CD8-positive, alpha-beta memory T cell (primary cell): ENCODE data around the gene OOSP3. TPM values are rescaled to one million over a fixed set of nuclear protein-coding genes. Genes with fewer than 3 reads are reported as not detected.
"Not testable (repeated sequence)": the region's sequence is repeated elsewhere in the genome, so short reads cannot be mapped to it uniquely, and the experiment has no call there.

ENCODE experiments used
- CTCF ChIA-PET: fragments of 350-600 bp; sonication (Branson Sonifier 250); formaldehyde crosslinking; loops from one replicate; lab custom pipeline; 2021; ENCODE audit warnings: antibody characterized with exemption; lab: Charles Lee
- POLR2A ChIA-PET: fragments of 350-600 bp; sonication (Branson Sonifier 250); formaldehyde crosslinking; loops from one replicate; lab custom pipeline; 2021; ENCODE audit warnings: antibody characterized with exemption; lab: Charles Lee
- DNase-seq, 5 donors: peaks; one replicate each; pipeline versions ENCODE4 v3.0.0 to v3.0.0-alpha.2; 2020 to 2022; ENCODE audit warnings: mixed read lengths in 1 of 5
- H3K27ac ChIP-seq: one replicate; pipeline ENCODE4 v1.7.0; 2013; ENCODE audit warnings: low read depth, mild to moderate bottlenecking, low read length, moderate library complexity
- H3K27me3 ChIP-seq: 2 replicates; pipeline ENCODE4 v1.7.0; 2013; ENCODE audit warnings: low read length, mild to moderate bottlenecking; ENCODE audit not compliant: insufficient read depth, poor library complexity, severe bottlenecking
- H3K36me3 ChIP-seq: 2 replicates; pipeline ENCODE4 v1.7.0; 2013; ENCODE audit warnings: mild to moderate bottlenecking, low read length, moderate library complexity; ENCODE audit not compliant: insufficient read depth
- H3K4me1 ChIP-seq: 2 replicates; pipeline ENCODE4 v1.7.0; 2013; ENCODE audit warnings: mild to moderate bottlenecking, low read length, moderate library complexity; ENCODE audit not compliant: insufficient read depth
- H3K4me3 ChIP-seq: 2 replicates; pipeline ENCODE4 v1.7.0; 2013; ENCODE audit warnings: mild to moderate bottlenecking, low read length
- H3K9me3 ChIP-seq: 2 replicates; pipeline ENCODE4 v1.7.0; 2013; ENCODE audit warnings: mild to moderate bottlenecking, low read length
- H3K27ac Mint-ChIP-seq, 8 donors: one replicate each; pipeline ENCODE4 v1.8.0; 2020 to 2021; ENCODE audit warnings: mixed read lengths in 8 of 8, mild to moderate bottlenecking in 6 of 8, inconsistent platforms in 3 of 8, moderate library complexity in 3 of 8
- H3K27me3 Mint-ChIP-seq, 2 donors: one replicate each; pipeline ENCODE4 v1.8.0; 2020 to 2021; ENCODE audit warnings: mixed read lengths in 2 of 2, mild to moderate bottlenecking in 1 of 2, moderate library complexity in 1 of 2
- H3K36me3 Mint-ChIP-seq, 3 donors: one replicate each; pipeline ENCODE4 v1.8.0; 2020 to 2021; ENCODE audit warnings: mixed read lengths in 3 of 3, inconsistent platforms in 1 of 3, mild to moderate bottlenecking in 1 of 3
- H3K4me1 Mint-ChIP-seq, 3 donors: one replicate each; pipeline ENCODE4 v1.8.0; 2020 to 2021; ENCODE audit warnings: mixed read lengths in 3 of 3, inconsistent platforms in 1 of 3, mild to moderate bottlenecking in 1 of 3
- H3K4me3 Mint-ChIP-seq, 7 donors: one replicate each; pipeline ENCODE4 v1.8.0; 2020 to 2021; ENCODE audit warnings: mixed read lengths in 7 of 7, mild to moderate bottlenecking in 6 of 7, moderate library complexity in 4 of 7, inconsistent platforms in 2 of 7
- H3K9me3 Mint-ChIP-seq, 5 donors: one replicate each; pipeline ENCODE4 v1.8.0; 2020 to 2022; ENCODE audit warnings: mixed read lengths in 5 of 5, mild to moderate bottlenecking in 3 of 5, moderate library complexity in 2 of 5, inconsistent platforms in 1 of 5
- polyA plus RNA-seq: library from polyadenylated mRNA; unstranded; fragments of 300-500 nt; fragmentation: Illumina TruSeq; gene quantifications from one replicate; pipeline ENCODE4 v1.2.3, GENCODE V29; 2021
- total RNA-seq, 2 experiments: library from RNA; stranded (reverse); gene quantifications; one replicate each; pipeline ENCODE4 v1.2.3, GENCODE V29; 2021

Gene OOSP3
- total and polyA plus RNA-seq, 3 experiments from 2014 or later, result not detected

DNA sequence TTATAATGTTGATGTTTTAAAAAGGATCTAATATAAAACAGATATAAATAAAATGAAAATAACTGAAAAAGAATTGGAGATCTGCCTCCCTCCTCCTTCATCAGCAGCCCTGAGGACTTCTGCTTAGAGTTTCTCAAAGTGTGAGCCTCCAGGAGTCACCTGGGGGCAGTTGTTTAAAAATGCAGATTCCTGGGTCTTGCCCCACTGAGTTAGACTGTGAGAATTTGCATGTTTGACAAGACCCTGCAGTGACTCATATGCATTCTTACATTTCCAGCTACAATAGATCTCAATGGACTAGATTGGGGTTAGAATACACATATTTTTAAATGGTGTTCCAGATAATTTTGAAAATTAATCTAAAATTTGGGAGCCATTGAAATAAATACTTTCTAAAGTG lies 798 bp upstream of the OOSP3 start:
- Mint-ChIP-seq H3K36me3 (peaks cover 0 to 2% (median 0%) of the 10 kb centered on the region in 3 donors), H3K27ac (no peak overlapping the region), H3K9me3 (no peaks in the 10 kb centered on the region), H3K4me1 (no peaks in the 10 kb centered on the region), H3K4me3 (no peak overlapping the region), H3K27me3 (peaks cover 10 to 47% of the 10 kb centered on the region in 2 donors)
- Histone ChIP-seq H3K4me3 (no peak overlapping the region), H3K27me3 (no peaks in the 10 kb centered on the region), H3K36me3 (no peaks in the 10 kb centered on the region), H3K4me1 (no peaks in the 10 kb centered on the region), H3K9me3 (no peaks in the 10 kb centered on the region), H3K27ac (no peak overlapping the region)
- CTCF ChIA-PET, result no interaction called here
- DNase-seq, result no peak
- POLR2A ChIA-PET, result no interaction called here

DNA sequence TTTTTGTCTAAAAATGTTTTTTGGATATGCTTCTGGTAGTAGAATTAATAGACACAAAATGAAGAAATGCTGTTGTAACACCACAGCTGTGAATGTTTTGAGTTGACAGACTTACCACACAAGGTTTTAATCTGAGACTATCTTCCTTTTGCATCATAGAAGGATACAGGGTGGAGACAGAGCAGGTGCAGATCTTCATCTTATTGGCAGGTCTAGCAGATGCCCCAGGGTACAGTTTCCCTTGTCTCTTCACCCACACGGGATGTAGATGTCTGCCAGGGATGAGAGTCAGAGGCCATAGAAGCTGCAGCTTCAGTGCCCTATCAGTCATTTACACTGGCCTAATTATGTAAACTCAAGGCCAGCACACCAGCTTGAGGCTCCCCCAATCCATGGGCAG lies 985 bp downstream of the OOSP3 start:
- Mint-ChIP-seq H3K4me1 (no peaks in the 10 kb centered on the region), H3K27ac (no peak overlapping the region), H3K27me3 (peaks cover 11 to 46% of the 10 kb centered on the region in 2 donors), H3K36me3 (peaks cover 0 to 2% (median 0%) of the 10 kb centered on the region in 3 donors), H3K4me3 (no peak overlapping the region), H3K9me3 (no peaks in the 10 kb centered on the region)
- ChIA-PET CTCF (no interaction called here), POLR2A (no interaction called here)
- DNase-seq, result no peak
- Histone ChIP-seq H3K27me3 (no peaks in the 10 kb centered on the region), H3K27ac (no peak overlapping the region), H3K4me3 (no peak overlapping the region), H3K4me1 (no peaks in the 10 kb centered on the region), H3K36me3 (no peaks in the 10 kb centered on the region), H3K9me3 (no peaks in the 10 kb centered on the region)

DNA sequence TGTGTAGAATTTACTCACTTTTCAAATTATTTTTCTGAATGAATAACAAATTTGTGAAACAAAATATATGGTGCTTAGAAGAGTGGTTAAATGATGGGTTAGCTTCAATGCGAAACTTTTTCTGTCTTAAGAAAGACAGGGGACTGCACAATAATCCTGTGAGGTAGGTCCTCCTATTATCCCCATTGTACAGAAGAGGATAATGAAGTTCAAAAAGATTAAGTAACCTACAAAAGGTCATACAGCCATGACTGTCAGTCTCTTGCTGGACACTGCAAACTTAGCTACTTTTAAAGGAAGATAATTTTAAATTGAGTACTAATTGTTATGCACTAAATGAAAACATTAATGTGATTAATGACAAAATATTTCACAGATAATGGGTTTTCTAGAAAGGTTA lies 5.0 kb downstream of the OOSP3 start:
- Mint-ChIP-seq H3K27me3 (peaks cover 4 to 19% of the 10 kb centered on the region in 2 donors), H3K9me3 (peaks cover 10 to 21% (median 14%) of the 10 kb centered on the region in 5 donors), H3K4me1 (no peaks in the 10 kb centered on the region), H3K36me3 (peaks cover 0 to 5% (median 2%) of the 10 kb centered on the region in 3 donors), H3K27ac (no peak overlapping the region), H3K4me3 (no peak overlapping the region)
- Histone ChIP-seq H3K4me1 (no peaks in the 10 kb centered on the region), H3K4me3 (no peak overlapping the region), H3K27me3 (no peaks in the 10 kb centered on the region), H3K9me3 (no peaks in the 10 kb centered on the region), H3K27ac (no peak overlapping the region), H3K36me3 (no peaks in the 10 kb centered on the region)
- POLR2A ChIA-PET, result no interaction called here
- CTCF ChIA-PET, result no interaction called here
- no peak for DNase-seq

DNA sequence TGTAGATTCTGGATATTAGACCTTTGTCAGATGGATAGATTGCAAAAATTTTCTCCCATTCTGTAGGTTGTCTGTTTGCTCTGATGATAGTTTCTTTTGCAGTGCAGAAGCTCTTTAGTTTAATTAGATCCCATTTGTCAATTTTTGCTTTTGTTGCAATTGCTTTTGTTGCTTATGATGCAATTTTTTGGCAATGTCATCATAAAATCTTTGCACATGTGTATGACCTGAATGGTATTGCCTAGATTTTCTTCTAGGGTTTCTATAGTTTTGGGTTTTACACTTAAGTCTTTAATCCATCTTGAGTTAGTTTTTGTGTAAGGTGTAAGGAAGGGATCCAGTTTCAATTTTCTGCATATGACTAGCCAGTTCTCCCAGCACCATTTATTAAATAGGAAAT lies 8.6 kb downstream of the OOSP3 start:
- H3K4me3 ChIP-seq, H3K4me1 ChIP-seq, H3K9me3 ChIP-seq, DNase-seq, H3K27ac ChIP-seq, H3K4me1 Mint-ChIP-seq, H3K4me3 Mint-ChIP-seq, H3K27ac Mint-ChIP-seq, H3K36me3 ChIP-seq, POLR2A ChIA-PET, CTCF ChIA-PET, H3K27me3 ChIP-seq: not testable (repeated sequence)
- H3K27me3 Mint-ChIP-seq, result peaks cover 7 to 11% of the 10 kb centered on the region in 2 donors
- H3K36me3 Mint-ChIP-seq, result peaks cover 0 to 12% (median 4%) of the 10 kb centered on the region in 3 donors
- H3K9me3 Mint-ChIP-seq, result peaks cover 30 to 45% (median 39%) of the 10 kb centered on the region in 5 donors

DNA sequence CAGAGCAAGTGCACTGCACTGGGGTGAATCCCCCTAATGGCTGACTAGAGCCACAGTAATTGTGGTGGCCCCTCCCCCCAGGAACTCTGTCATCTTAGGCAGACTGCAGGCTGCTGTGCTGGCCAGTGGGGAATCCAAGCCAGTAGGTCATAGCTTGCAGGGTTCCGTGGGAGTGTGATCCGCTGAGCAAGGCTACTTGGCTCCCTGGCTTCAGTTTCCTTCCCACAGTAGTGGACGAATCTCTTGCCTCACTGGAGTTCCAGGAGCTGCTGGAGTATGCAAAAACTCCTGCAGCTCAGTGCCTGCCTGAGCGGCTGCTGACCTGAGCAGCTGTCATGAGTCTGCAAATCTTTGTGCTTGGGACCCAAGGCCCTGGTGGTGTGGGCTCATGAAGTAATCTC lies 13.2 kb downstream of the OOSP3 start:
- Mint-ChIP-seq H3K27me3 (peaks cover 7 to 34% of the 10 kb centered on the region in 2 donors), H3K9me3 (peaks cover 28 to 41% (median 35%) of the 10 kb centered on the region in 5 donors), H3K36me3 (peaks cover 0 to 7% (median 4%) of the 10 kb centered on the region in 3 donors), H3K4me3 (no peak overlapping the region), H3K27ac (no peak overlapping the region), H3K4me1 (no peaks in the 10 kb centered on the region)
- Histone ChIP-seq H3K27me3 (peaks cover 6% of the 10 kb centered on the region), H3K4me1 (no peaks in the 10 kb centered on the region), H3K36me3 (no peaks in the 10 kb centered on the region), H3K9me3 (peaks cover 3% of the 10 kb centered on the region), H3K27ac (no peak overlapping the region), H3K4me3 (no peak overlapping the region)
- no peak for DNase-seq
- ChIA-PET CTCF (no interaction called here), POLR2A (no interaction called here)

DNA sequence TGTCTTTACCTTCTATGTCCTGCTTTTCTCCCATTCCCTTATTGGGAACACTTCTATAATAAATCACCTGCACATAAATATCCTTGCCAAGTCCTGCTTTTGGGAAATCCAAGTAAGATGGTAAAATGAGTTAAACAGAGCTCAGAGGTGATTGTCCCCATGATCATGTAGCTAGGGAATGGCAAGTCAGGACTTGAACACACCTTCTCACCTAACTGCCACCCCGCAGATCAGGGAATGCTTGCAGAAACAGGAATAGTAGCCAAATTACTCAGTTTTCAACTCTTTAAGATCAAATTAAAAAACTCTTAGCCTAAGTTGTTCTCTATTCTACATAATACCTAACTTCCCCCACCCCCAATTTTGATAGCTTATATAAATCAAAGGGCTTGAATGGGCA lies 16.0 kb downstream of the OOSP3 start:
- POLR2A ChIA-PET, result no interaction called here
- peaks cover 9 to 16% (median 14%) of the 10 kb centered on the region in 5 donors for H3K9me3 Mint-ChIP-seq
- no peak overlapping the region for H3K4me3 Mint-ChIP-seq
- CTCF ChIA-PET, result no interaction called here
- DNase-seq, result no peak
- H3K36me3 ChIP-seq, result no peaks in the 10 kb centered on the region
- H3K4me1 ChIP-seq, result no peaks in the 10 kb centered on the region
- peaks cover 0 to 4% (median 0%) of the 10 kb centered on the region in 3 donors for H3K36me3 Mint-ChIP-seq
- H3K27me3 ChIP-seq, result peaks cover 6% of the 10 kb centered on the region
- no peak overlapping the region for H3K4me3 ChIP-seq
- no peaks in the 10 kb centered on the region for H3K4me1 Mint-ChIP-seq
- H3K27ac Mint-ChIP-seq, result no peak overlapping the region
- H3K27me3 Mint-ChIP-seq, result peaks cover 5 to 31% of the 10 kb centered on the region in 2 donors
- peaks cover 3% of the 10 kb centered on the region for H3K9me3 ChIP-seq
- no peak overlapping the region for H3K27ac ChIP-seq

DNA sequence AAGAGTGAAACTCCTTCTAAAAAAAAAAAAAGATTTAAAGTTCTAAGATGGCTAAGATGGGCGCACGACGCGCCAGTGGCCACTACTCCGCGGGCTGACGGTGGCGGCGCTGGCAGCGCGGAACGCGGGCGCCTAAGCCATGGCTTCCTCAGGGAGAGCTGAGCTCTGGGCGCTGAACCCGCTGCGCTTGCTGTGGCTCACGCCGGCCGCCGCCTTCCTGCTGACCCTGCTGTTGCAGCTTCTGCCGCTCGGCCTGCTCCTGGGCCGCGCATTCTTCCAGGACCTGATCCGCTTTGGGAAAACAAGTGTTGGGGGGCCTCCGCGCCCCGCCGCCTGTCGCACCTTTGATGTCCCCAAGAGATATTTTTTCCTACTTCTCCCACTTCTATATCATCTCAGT lies 19.5 kb downstream of the OOSP3 start:
- H3K27ac Mint-ChIP-seq, result no peak overlapping the region
- Histone ChIP-seq H3K27ac (no peak overlapping the region), H3K9me3 (no peaks in the 10 kb centered on the region), H3K36me3 (no peaks in the 10 kb centered on the region), H3K4me1 (no peaks in the 10 kb centered on the region), H3K4me3 (no peak overlapping the region), H3K27me3 (peaks cover 6% of the 10 kb centered on the region)
- H3K4me1 Mint-ChIP-seq, result no peaks in the 10 kb centered on the region
- no peak for DNase-seq
- peaks cover 4 to 31% of the 10 kb centered on the region in 2 donors for H3K27me3 Mint-ChIP-seq
- peaks cover 0 to 3% (median 0%) of the 10 kb centered on the region in 5 donors for H3K9me3 Mint-ChIP-seq
- H3K36me3 Mint-ChIP-seq, result no peaks in the 10 kb centered on the region
- POLR2A ChIA-PET, result no interaction called here
- H3K4me3 Mint-ChIP-seq, result no peak overlapping the region
- CTCF ChIA-PET, result no interaction called here

DNA sequence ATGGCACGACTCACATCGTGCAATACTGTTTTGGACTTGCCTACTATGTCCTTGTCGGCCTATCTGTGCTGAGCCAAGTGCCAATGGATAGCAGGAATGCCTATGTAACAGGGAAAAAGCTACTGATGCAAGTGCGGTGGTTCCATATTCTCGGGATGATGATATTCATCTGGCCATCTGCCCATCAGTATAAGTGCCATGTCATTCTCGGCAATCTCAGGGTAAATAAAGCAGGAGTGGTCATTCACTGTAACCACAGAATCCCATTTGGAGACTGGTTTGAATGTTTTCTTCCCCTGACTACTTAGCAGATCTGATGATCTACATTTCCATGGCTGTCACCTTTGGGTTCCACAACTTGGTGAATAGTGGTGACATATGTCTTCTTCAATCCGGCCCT lies 20.1 kb downstream of the OOSP3 start:
- no peaks in the 10 kb centered on the region for H3K9me3 ChIP-seq
- Mint-ChIP-seq H3K4me3 (no peak overlapping the region), H3K9me3 (peaks cover 0 to 5% (median 0%) of the 10 kb centered on the region in 5 donors), H3K36me3 (no peaks in the 10 kb centered on the region), H3K27ac (no peak overlapping the region), H3K27me3 (peaks cover 2 to 27% of the 10 kb centered on the region in 2 donors), H3K4me1 (no peaks in the 10 kb centered on the region)
- DNase-seq, result no peak
- no peak overlapping the region for H3K4me3 ChIP-seq
- ChIA-PET CTCF (no interaction called here), POLR2A (no interaction called here)
- H3K27me3 ChIP-seq, result peaks cover 6% of the 10 kb centered on the region
- no peak overlapping the region for H3K27ac ChIP-seq
- no peaks in the 10 kb centered on the region for H3K36me3 ChIP-seq
- no peaks in the 10 kb centered on the region for H3K4me1 ChIP-seq
